Tibial nerve (tissue), 4 donors: Measurements from ENCODE around the gene SNRK. TPM values are rescaled to one million over a fixed set of nuclear protein-coding genes. Genes with fewer than 3 reads are reported as not detected.
A peak's percentile ranks its signal among the peaks of the same experiment; 100 is the strongest.

Experiments
- DNase-seq, 2 donors: peaks; one replicate each; pipeline ENCODE4 v3.0.0-alpha.2; 2019; ENCODE audit warnings: low spot score in 2 of 2
- H3K27ac ChIP-seq, 4 donors: fragments of 200-600 bp; sonication (generic) in 3 of 4; one replicate each; pipeline ENCODE4 v1.5.1; 2017 to 2019; ENCODE audit warnings: mild to moderate bottlenecking in 1 of 4
- H3K27me3 ChIP-seq, 2 donors: fragments of 200-600 bp; sonication (generic) in 1 of 2; one replicate each; pipeline versions ENCODE4 v1.5.1 to v1.6.0; 2017 to 2019
- H3K36me3 ChIP-seq, 3 donors: fragments of 200-600 bp; sonication (generic); one replicate each; pipeline ENCODE4 v1.5.1; 2018 to 2019
- H3K4me1 ChIP-seq, 4 donors: fragments of 200-600 bp; sonication (generic) in 3 of 4; one replicate each; pipeline ENCODE4 v1.5.1; 2017 to 2019
- H3K4me3 ChIP-seq, 4 donors: fragments of 200-600 bp; sonication (generic) in 3 of 4; one replicate each; pipeline ENCODE4 v1.5.1; 2017 to 2019; ENCODE audit warnings: mild to moderate bottlenecking in 1 of 4, moderate library complexity in 1 of 4
- H3K9me3 ChIP-seq, 4 donors: fragments of 200-600 bp; sonication (generic) in 3 of 4; one replicate each; pipeline ENCODE4 v1.5.1; 2017 to 2019
- CTCF ChIP-seq, 5 experiments: fragments of 200-600 bp in 3 of 5; fragments of 450-650 bp in 2 of 5; sonication (generic) in 3 of 5; IDR thresholded peaks; one replicate each; pipeline ENCODE4 v1.5.1; 2016 to 2019; ENCODE audit warnings: antibody characterized with exemption in 5 of 5, mild to moderate bottlenecking in 3 of 5, moderate library complexity in 2 of 5
- EP300 ChIP-seq, 2 donors: sonication (generic); formaldehyde crosslinking; IDR thresholded peaks; one replicate each; pipeline ENCODE4 v1.6.1; 2017; ENCODE audit warnings: antibody characterized with exemption in 2 of 2, mild to moderate bottlenecking in 1 of 2
- POLR2A ChIP-seq, 2 donors: fragments of 450-650 bp; IDR thresholded peaks; one replicate each; pipeline ENCODE4 v1.6.1; 2017; ENCODE audit warnings: antibody characterized with exemption in 2 of 2, mild to moderate bottlenecking in 2 of 2, moderate library complexity in 2 of 2
- WGBS, 2 donors: methylation state at CpG; one replicate each; pipeline ENCODE4 v1.1.5; 2018; 5-methylcytosine and 5-hydroxymethylcytosine counted together
- total RNA-seq, 4 donors: library from RNA; depleted of rRNA; stranded (reverse); fragments of >200 nt; gene quantifications; one replicate each; pipeline ENCODE4 v1.1.0, GENCODE V29; 2016

SNRK gene
- total RNA-seq, 4 donors from 2014 or later = 59.6 to 83.1 (median 73.7) TPM

GRCh38 chr3:43279532-43279931 lies 6.8 kb upstream of the SNRK start:
- 90 to 95% methylated on average over 5 of the region's 5 CpGs for WGBS, 2 donors
- Histone ChIP-seq H3K4me3 (no peak overlapping the region), H3K27me3 (no peaks in the 10 kb centered on the region), H3K9me3 (no peaks in the 10 kb centered on the region), H3K27ac (no peak overlapping the region), H3K36me3 (no peaks in the 10 kb centered on the region), H3K4me1 (no peaks in the 10 kb centered on the region)
- TF ChIP-seq EP300 (IDR thresholded peaks at IDR 0.05) (no peak), CTCF (IDR thresholded peaks at IDR 0.05) (no peak), POLR2A (IDR thresholded peaks at IDR 0.05) (no peak)
- no peak for DNase-seq

GRCh38 chr3:43281020-43281419 lies 5.3 kb upstream of the SNRK start:
- WGBS, 2 donors = 69 to 72% methylated on average over 2 of the region's 2 CpGs
- Histone ChIP-seq H3K9me3 (no peaks in the 10 kb centered on the region), H3K4me3 (no peak overlapping the region), H3K36me3 (no peaks in the 10 kb centered on the region), H3K27ac (no peak overlapping the region), H3K27me3 (no peaks in the 10 kb centered on the region), H3K4me1 (peaks cover 0 to 6% (median 0%) of the 10 kb centered on the region in 4 donors)
- no peak for DNase-seq
- TF ChIP-seq EP300 (IDR thresholded peaks at IDR 0.05) = no peak
- no peak for TF ChIP-seq CTCF (IDR thresholded peaks at IDR 0.05)
- TF ChIP-seq POLR2A (IDR thresholded peaks at IDR 0.05) = no peak

GRCh38 chr3:43284171-43284570 lies 2.2 kb upstream of the SNRK start:
- no peaks in the 10 kb centered on the region for H3K27me3 ChIP-seq
- no peaks in the 10 kb centered on the region for H3K36me3 ChIP-seq
- no peaks in the 10 kb centered on the region for H3K9me3 ChIP-seq
- H3K4me1 ChIP-seq = peaks cover 0 to 26% (median 11%) of the 10 kb centered on the region in 4 donors
- no peak overlapping the region for H3K4me3 ChIP-seq
- TF ChIP-seq POLR2A (IDR thresholded peaks at IDR 0.05) = no peak
- TF ChIP-seq EP300 (IDR thresholded peaks at IDR 0.05) = no peak
- no peak for TF ChIP-seq CTCF (IDR thresholded peaks at IDR 0.05)
- 44 to 57% methylated on average over 1 of the region's 1 CpG for WGBS, 2 donors
- no peak for DNase-seq
- H3K27ac ChIP-seq = no peak overlapping the region

GRCh38 chr3:43285644-43286043 lies 696 bp upstream of the SNRK start:
- peak overlapping the region; percentile 48 to 73 (median 56) for H3K4me3 ChIP-seq
- WGBS, 2 donors = 44 to 48% methylated on average over 11 of the region's 11 CpGs
- H3K27ac ChIP-seq = peak overlapping the region; percentile 69 to 94 (median 81)
- H3K36me3 ChIP-seq = no peaks in the 10 kb centered on the region
- H3K27me3 ChIP-seq = no peaks in the 10 kb centered on the region
- DNase-seq = no peak
- H3K4me1 ChIP-seq = peaks cover 0 to 41% (median 21%) of the 10 kb centered on the region in 4 donors
- no peak for TF ChIP-seq EP300 (IDR thresholded peaks at IDR 0.05)
- TF ChIP-seq POLR2A (IDR thresholded peaks at IDR 0.05) = no peak
- TF ChIP-seq CTCF (IDR thresholded peaks at IDR 0.05) = no peak
- no peaks in the 10 kb centered on the region for H3K9me3 ChIP-seq

- peaks cover 0 to 54% (median 31%) of the 10 kb centered on the region in 4 donors for H3K4me1 ChIP-seq
- DNase-seq = no peak
- no peak for TF ChIP-seq POLR2A (IDR thresholded peaks at IDR 0.05)
- TF ChIP-seq EP300 (IDR thresholded peaks at IDR 0.05) = no peak
- H3K4me3 ChIP-seq = peak overlapping the region; percentile 43 to 73 (median 50)
- H3K27ac ChIP-seq = peak overlapping the region; percentile 73 to 94 (median 88)
- 1% methylated on average over 12 to 26 of the region's 54 CpGs for WGBS, 2 donors
- H3K27me3 ChIP-seq = no peaks in the 10 kb centered on the region
- no peaks in the 10 kb centered on the region for H3K36me3 ChIP-seq
- H3K9me3 ChIP-seq = no peaks in the 10 kb centered on the region
Observed at GRCh38 chr3:43286841-43287499, 630 bp downstream of the SNRK start.
